Smooth muscle cell (in vitro differentiated cells): Measurements from ENCODE around the gene DIRAS1. TPM values are rescaled to one million over a fixed set of nuclear protein-coding genes. Genes with fewer than 3 reads are reported as not detected.

Source experiments
- DNase-seq: peaks from one replicate; lab custom pipeline; 2025; ENCODE audit not compliant: unreplicated experiment; lab: John Stamatoyannopoulos, UW
- H2AFZ ChIP-seq: fragments of 200-600 bp; sonication (generic); 2 replicates; pipeline ENCODE4 v1.6.0; 2016; ENCODE audit warnings: antibody characterized with exemption, low read depth, mild to moderate bottlenecking
- H3F3A ChIP-seq: fragments of 200-600 bp; sonication (generic); 2 replicates; pipeline ENCODE4 v1.6.0; 2017; ENCODE audit warnings: antibody characterized with exemption, low read depth
- H3K27ac ChIP-seq: fragments of 200-600 bp; sonication (generic); 2 replicates; pipeline ENCODE4 v1.5.1; 2016; ENCODE audit warnings: low read depth, mild to moderate bottlenecking
- H3K27me3 ChIP-seq: fragments of 200-600 bp; sonication (generic); 2 replicates; pipeline ENCODE4 v1.6.1; 2016; ENCODE audit warnings: low read depth, mild to moderate bottlenecking
- H3K36me3 ChIP-seq: fragments of 200-600 bp; sonication (generic); 2 replicates; pipeline ENCODE4 v1.5.1; 2016; ENCODE audit warnings: low read depth
- H3K4me1 ChIP-seq: fragments of 200-600 bp; sonication (generic); 2 replicates; pipeline ENCODE4 v1.5.1; 2016; ENCODE audit warnings: low read depth
- H3K4me2 ChIP-seq: fragments of 200-600 bp; sonication (generic); 2 replicates; pipeline ENCODE4 v1.6.0; 2016; ENCODE audit warnings: mild to moderate bottlenecking
- H3K4me3 ChIP-seq: fragments of 200-600 bp; sonication (generic); 2 replicates; pipeline ENCODE4 v1.5.1; 2016; ENCODE audit warnings: mild to moderate bottlenecking
- H3K79me2 ChIP-seq: fragments of 200-600 bp; sonication (generic); 2 replicates; pipeline ENCODE4 v1.6.0; 2016; ENCODE audit warnings: low read depth, mild to moderate bottlenecking
- H3K9ac ChIP-seq: fragments of 200-600 bp; sonication (generic); 2 replicates; pipeline ENCODE4 v1.6.0; 2016; ENCODE audit warnings: low read depth
- H3K9me3 ChIP-seq: fragments of 200-600 bp; sonication (generic); replicated peaks from 2 replicates; pipeline ENCODE4 v1.5.1; 2016; ENCODE audit warnings: low read depth
- H4K20me1 ChIP-seq: fragments of 200-600 bp; sonication (generic); 2 replicates; pipeline ENCODE4 v1.6.0; 2016; ENCODE audit warnings: low read depth
- WGBS: methylation state at CpG from one replicate; pipeline ENCODE4 v1.1.7; 2016; ENCODE audit warnings: low lambda C conversion rate; 5-methylcytosine and 5-hydroxymethylcytosine counted together
- polyA plus RNA-seq: library from polyadenylated mRNA; unstranded; fragments of >200 nt; fragmentation: Nextera tagmentation; extraction: Ambion mirVana; gene quantifications from 2 replicates; pipeline ENCODE4 v1.2.1, GENCODE V29; 2016
- total RNA-seq: library from RNA; depleted of rRNA; stranded (reverse); fragments of >200 nt; gene quantifications from 2 replicates; pipeline ENCODE4 v1.2.3, GENCODE V29; 2014
- TF ChIP-seq, protein P1 (sequence below): fragments of 200-600 bp; sonication (generic); IDR thresholded peaks from 2 replicates; pipeline ENCODE4 v1.5.1; 2017; ENCODE audit warnings: borderline replicate concordance, mild to moderate bottlenecking, antibody characterized with exemption; ENCODE audit not compliant: insufficient read depth, poor library complexity, severe bottlenecking

The DIRAS1 gene
- total and polyA plus RNA-seq, 2 experiments from 2014 or later = 6.7 to 7.2 TPM

DNA sequence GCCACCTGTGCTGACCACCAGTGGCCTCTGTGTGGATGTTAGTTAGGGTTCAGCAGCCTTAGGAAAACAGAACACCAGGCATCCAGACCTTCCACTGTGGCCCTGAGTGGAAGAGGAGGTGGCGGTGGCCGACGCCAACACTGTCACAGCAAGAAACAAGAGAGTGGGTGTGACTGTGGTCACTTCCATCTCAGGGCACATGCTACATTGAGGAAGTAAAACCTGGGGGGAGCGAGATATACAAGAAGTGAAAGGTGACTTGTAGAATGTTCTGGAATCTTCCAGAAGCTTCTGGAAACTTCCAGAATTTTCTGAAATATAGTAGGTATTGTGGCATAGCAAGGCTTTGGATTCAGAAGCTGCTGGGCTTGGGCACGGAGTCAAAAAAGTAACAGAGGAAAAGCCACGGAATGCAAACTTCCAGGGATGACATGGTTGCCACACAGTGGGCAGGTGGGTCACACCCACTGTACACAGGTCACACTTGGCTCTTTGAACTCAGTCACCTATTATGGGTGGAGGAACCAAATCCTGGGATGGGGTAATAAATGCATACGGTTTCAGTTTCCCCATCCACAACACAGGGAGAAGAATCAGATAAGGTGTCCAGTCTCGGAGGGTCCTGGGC lies 43.0 kb downstream of the DIRAS1 start:
- Histone ChIP-seq H3K4me2 (no peak overlapping the region), H3K4me1 (no peaks in the 10 kb centered on the region), H3K4me3 (no peak overlapping the region), H3K27ac (no peak overlapping the region), H3K36me3 (no peaks in the 10 kb centered on the region), H3K79me2 (no peaks in the 10 kb centered on the region), H3K9me3 (no peaks in the 10 kb centered on the region), H4K20me1 (no peaks in the 10 kb centered on the region), H3F3A (no peaks in the 10 kb centered on the region), H3K27me3 (peaks cover 3% of the 10 kb centered on the region), H2AFZ (no peak overlapping the region), H3K9ac (no peak overlapping the region)
- no peak for DNase-seq
- TF ChIP-seq, protein P1, sequence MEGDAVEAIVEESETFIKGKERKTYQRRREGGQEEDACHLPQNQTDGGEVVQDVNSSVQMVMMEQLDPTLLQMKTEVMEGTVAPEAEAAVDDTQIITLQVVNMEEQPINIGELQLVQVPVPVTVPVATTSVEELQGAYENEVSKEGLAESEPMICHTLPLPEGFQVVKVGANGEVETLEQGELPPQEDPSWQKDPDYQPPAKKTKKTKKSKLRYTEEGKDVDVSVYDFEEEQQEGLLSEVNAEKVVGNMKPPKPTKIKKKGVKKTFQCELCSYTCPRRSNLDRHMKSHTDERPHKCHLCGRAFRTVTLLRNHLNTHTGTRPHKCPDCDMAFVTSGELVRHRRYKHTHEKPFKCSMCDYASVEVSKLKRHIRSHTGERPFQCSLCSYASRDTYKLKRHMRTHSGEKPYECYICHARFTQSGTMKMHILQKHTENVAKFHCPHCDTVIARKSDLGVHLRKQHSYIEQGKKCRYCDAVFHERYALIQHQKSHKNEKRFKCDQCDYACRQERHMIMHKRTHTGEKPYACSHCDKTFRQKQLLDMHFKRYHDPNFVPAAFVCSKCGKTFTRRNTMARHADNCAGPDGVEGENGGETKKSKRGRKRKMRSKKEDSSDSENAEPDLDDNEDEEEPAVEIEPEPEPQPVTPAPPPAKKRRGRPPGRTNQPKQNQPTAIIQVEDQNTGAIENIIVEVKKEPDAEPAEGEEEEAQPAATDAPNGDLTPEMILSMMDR = no peak
- 94% methylated on average over 8 of the region's 8 CpGs for WGBS

DNA sequence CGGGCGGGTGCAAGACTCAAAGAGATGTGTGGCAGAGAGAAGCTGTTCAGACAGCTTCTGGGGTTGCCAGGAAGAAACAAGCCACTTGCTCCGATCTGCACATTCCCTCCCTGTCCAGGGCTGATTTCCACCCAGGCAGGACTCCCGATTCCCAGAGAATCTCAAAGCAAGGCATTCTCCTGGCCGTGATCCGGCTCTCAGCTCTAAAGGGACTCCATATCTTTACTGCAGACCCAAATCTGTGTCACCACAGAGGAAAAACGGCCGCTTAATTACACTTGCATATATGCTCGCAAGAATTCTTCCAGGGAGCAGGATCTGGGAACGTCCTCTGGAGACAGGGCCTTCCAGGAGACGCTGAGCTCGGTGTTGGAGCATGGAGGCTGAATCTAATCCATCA lies 44.3 kb downstream of the DIRAS1 start:
- H4K20me1 ChIP-seq = no peaks in the 10 kb centered on the region
- no peaks in the 10 kb centered on the region for H3K9me3 ChIP-seq
- H3K27me3 ChIP-seq = peaks cover 3% of the 10 kb centered on the region
- H3F3A ChIP-seq = no peaks in the 10 kb centered on the region
- no peak for DNase-seq
- TF ChIP-seq, protein P1 = no peak
- H3K36me3 ChIP-seq = no peaks in the 10 kb centered on the region
- WGBS = 86% methylated on average over 12 of the region's 12 CpGs
- H3K9ac ChIP-seq = no peak overlapping the region
- H3K27ac ChIP-seq = no peak overlapping the region
- H2AFZ ChIP-seq = no peak overlapping the region
- H3K79me2 ChIP-seq = no peaks in the 10 kb centered on the region
- no peaks in the 10 kb centered on the region for H3K4me1 ChIP-seq
- no peak overlapping the region for H3K4me3 ChIP-seq
- no peak overlapping the region for H3K4me2 ChIP-seq

DNA sequence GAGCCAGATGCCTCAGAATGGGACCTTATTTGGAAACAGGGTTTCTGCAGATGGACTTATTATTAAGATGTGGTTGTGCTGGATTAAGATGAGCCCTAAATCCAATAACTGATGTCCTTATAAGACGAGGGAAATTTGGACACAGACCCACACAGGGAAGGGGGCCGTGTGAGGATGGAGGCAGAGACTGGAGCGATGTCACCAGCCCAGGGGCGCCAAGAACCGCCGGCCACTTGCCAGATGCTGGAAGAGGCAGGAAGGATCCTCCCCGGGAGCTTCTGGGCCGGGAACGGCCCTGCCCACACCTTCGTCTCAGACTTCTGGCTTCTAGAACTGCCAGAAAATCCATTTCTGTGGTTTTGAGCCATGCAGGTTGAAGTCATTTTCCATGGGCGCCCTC lies 45.3 kb downstream of the DIRAS1 start:
- H2AFZ ChIP-seq = no peak overlapping the region
- H3K9me3 ChIP-seq = no peaks in the 10 kb centered on the region
- no peaks in the 10 kb centered on the region for H4K20me1 ChIP-seq
- no peaks in the 10 kb centered on the region for H3K4me1 ChIP-seq
- peaks cover 3% of the 10 kb centered on the region for H3K27me3 ChIP-seq
- TF ChIP-seq, protein P1 = no peak
- H3K4me2 ChIP-seq = no peak overlapping the region
- H3K27ac ChIP-seq = no peak overlapping the region
- H3K9ac ChIP-seq = no peak overlapping the region
- H3F3A ChIP-seq = no peaks in the 10 kb centered on the region
- DNase-seq = no peak
- H3K4me3 ChIP-seq = no peak overlapping the region
- WGBS = 84% methylated on average over 11 of the region's 11 CpGs
- no peaks in the 10 kb centered on the region for H3K36me3 ChIP-seq
- no peaks in the 10 kb centered on the region for H3K79me2 ChIP-seq

DNA sequence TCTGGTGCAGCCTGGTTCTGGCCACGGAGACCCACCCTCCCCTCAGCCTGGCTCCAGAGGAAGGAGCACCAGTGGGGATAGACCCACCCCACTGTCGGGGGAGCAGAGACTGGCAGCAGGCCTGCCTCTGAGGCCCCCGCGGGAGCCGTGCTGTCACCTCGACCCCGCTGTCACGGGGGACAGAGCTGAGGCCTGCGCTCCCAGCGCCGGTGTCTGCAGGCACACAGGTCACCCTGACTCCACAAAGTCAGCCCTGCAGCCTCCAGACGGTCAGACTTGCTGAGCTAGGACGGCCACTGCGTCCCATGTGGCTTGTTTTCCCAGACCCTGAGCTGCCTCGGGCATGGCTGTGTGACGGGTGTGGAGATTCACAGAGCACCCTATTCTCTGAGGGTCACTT lies 51.0 kb downstream of the DIRAS1 start:
- Histone ChIP-seq H3K36me3 (no peaks in the 10 kb centered on the region), H3K9ac (no peak overlapping the region), H3K9me3 (no peaks in the 10 kb centered on the region), H3K79me2 (no peaks in the 10 kb centered on the region), H3K4me3 (no peak overlapping the region), H4K20me1 (no peaks in the 10 kb centered on the region), H3K4me1 (no peaks in the 10 kb centered on the region), H3K4me2 (no peak overlapping the region), H3K27ac (no peak overlapping the region), H3K27me3 (no peaks in the 10 kb centered on the region), H2AFZ (no peak overlapping the region), H3F3A (no peaks in the 10 kb centered on the region)
- TF ChIP-seq, protein P1 = no peak
- WGBS = 91% methylated on average over 16 of the region's 16 CpGs
- DNase-seq = no peak
